ENCODE data around the gene CCDC87. TPM values are rescaled to one million over a fixed set of nuclear protein-coding genes. Genes with fewer than 3 reads are reported as not detected.
"Not testable (repeated sequence)": the region's sequence is repeated elsewhere in the genome, so short reads cannot be mapped to it uniquely, and the experiment has no call there.

The CCDC87 gene
- 2.7 and 3.9 TPM in 2 replicates for total RNA-seq
- 1.2 and 4.8 TPM in 2 replicates for polyA plus RNA-seq

- H3K36me3 ChIP-seq: no peaks in the 10 kb centered on the region
Measured at GRCh38 chr11:66592457-66593302, at the start of gene CCDC87, which contains the start of gene CCS. Gene CCDC87 (minus strand): TSS chr11:66593063. CDS start chr11:66593015, 48 bp downstream. Gene CCS (plus strand): TSS chr11:66593185. CDS start chr11:66593262, 77 bp downstream.

GRCh38 chr11:66641834-66642233 lies 49.0 kb upstream of the CCDC87 start:
- no peak for TF ChIP-seq CTCF (IDR thresholded peaks at IDR 0.05; ENCODE audit: low read depth, low read length)
- H3K27me3 ChIP-seq: no peaks in the 10 kb centered on the region
- H3K4me3 ChIP-seq: peak overlapping the region; percentile 93
- H3K36me3 ChIP-seq: peaks cover 51% of the 10 kb centered on the region
- H3K27ac ChIP-seq: no peak overlapping the region
- DNase-seq (ENCODE audit: low read depth in 1 of 2, low spot score in 1 of 2): no peak
- H3K4me1 ChIP-seq (ENCODE audit: low read depth): peaks cover 67% of the 10 kb centered on the region
- no peaks in the 10 kb centered on the region for H3K9me3 ChIP-seq (ENCODE audit: low read depth)

More at GRCh38 chr11:66592457-66593302, at the start of gene CCDC87, which contains the start of gene CCS:
- peak within 1 kb of the TSS; percentile 72 for H3K27ac ChIP-seq
- H3K4me1 ChIP-seq (ENCODE audit: low read depth): peaks cover 7% of the 10 kb centered on the region
- TF ChIP-seq CTCF (IDR thresholded peaks at IDR 0.05; ENCODE audit: low read depth, low read length): peak; percentile 65
- no peaks in the 10 kb centered on the region for H3K27me3 ChIP-seq
- no peaks in the 10 kb centered on the region for H3K9me3 ChIP-seq (ENCODE audit: low read depth)
- DNase-seq (ENCODE audit: low read depth in 1 of 2, low spot score in 1 of 2): peak; percentile 97
- peak within 1 kb of the TSS; percentile 57 for H3K4me3 ChIP-seq

- not testable (repeated sequence) for H3K27me3 ChIP-seq; DNase-seq (ENCODE audit: low read depth in 1 of 2, low spot score in 1 of 2); H3K9me3 ChIP-seq (ENCODE audit: low read depth); H3K27ac ChIP-seq
- peaks cover 65% of the 10 kb centered on the region for H3K4me1 ChIP-seq (ENCODE audit: low read depth)
- peaks cover 33% of the 10 kb centered on the region for H3K36me3 ChIP-seq
- H3K4me3 ChIP-seq: peak overlapping the region; percentile 93
Measured at GRCh38 chr11:66639814-66640340, 47.0 kb upstream of the CCDC87 start.

GRCh38 chr11:66639066-66639813 lies 46.4 kb upstream of the CCDC87 start:
- Histone ChIP-seq H3K27me3 (no peaks in the 10 kb centered on the region), H3K4me3 (peak overlapping the region; percentile 93), H3K4me1 (ENCODE audit: low read depth) (peaks cover 59% of the 10 kb centered on the region), H3K36me3 (peaks cover 27% of the 10 kb centered on the region), H3K27ac (peak overlapping the region; percentile 98), H3K9me3 (ENCODE audit: low read depth) (no peaks in the 10 kb centered on the region)
- peak; percentile 56 to 60 for DNase-seq (ENCODE audit: low read depth in 1 of 2, low spot score in 1 of 2)
- peak; percentile 15 for TF ChIP-seq CTCF (IDR thresholded peaks at IDR 0.05; ENCODE audit: low read depth, low read length)

- peak; percentile 100 for DNase-seq (ENCODE audit: low read depth in 1 of 2, low spot score in 1 of 2)
- no peaks in the 10 kb centered on the region for H3K27me3 ChIP-seq
- H3K36me3 ChIP-seq: peaks cover 18% of the 10 kb centered on the region
- peaks cover 51% of the 10 kb centered on the region for H3K4me1 ChIP-seq (ENCODE audit: low read depth)
- peak within 1 kb of the TSS; percentile 98 for H3K27ac ChIP-seq
- peak within 1 kb of the TSS; percentile 93 for H3K4me3 ChIP-seq
- H3K9me3 ChIP-seq (ENCODE audit: low read depth): no peaks in the 10 kb centered on the region
- peak; percentile 22 for TF ChIP-seq CTCF (IDR thresholded peaks at IDR 0.05; ENCODE audit: low read depth, low read length)
Measured at GRCh38 chr11:66638177-66639065, 45.6 kb upstream of the CCDC87 start, which contains the start of gene RBM4. Gene RBM4 (plus strand): TSS chr11:66638703. CDS start chr11:66639712, 1,009 bp downstream.
